ENCODE results near the gene SLC9B2. TPM values are rescaled to one million over a fixed set of nuclear protein-coding genes. Genes with fewer than 3 reads are reported as not detected.
A peak's percentile ranks its signal among the peaks of the same experiment; 100 is the strongest.

Gene SLC9B2
- total RNA-seq (2021; fragmentation: NEBNext Ultra II Directional; extraction: Animal tissue kit (Norgen Biotek cat#: 25700)), result 10 to 100 TPM; 15.4 to 22.0 (median 17.5) TPM
- long read RNA-seq, transcript SLC9B2-202 (12 exons, 3,126 nt), result major isoform, 6 of 18 reads
- long read RNA-seq, partial matches to known transcripts, result 8 of 18 reads
- long read RNA-seq, other reads (novel, unspliced or antisense), result 3 of 18 reads

GRCh38 chr4:103076747-103077347 is at the start of gene SLC9B2:
Gene SLC9B2 (minus strand): TSS chr4:103076761. CDS start chr4:103067550, 9,211 bp downstream.
- Mint-ChIP-seq H3K9me3 (no peaks in the 10 kb centered on the region), H3K4me1 (ENCODE audit: low read depth) (peaks cover 44% of the 10 kb centered on the region), H3K36me3 (ENCODE audit: low read depth) (0 out of 2 replicates have a peak, but pooled peaks cover 4% of the 10 kb centered on the region), H3K4me3 (peak within 1 kb of the TSS; percentile 94), H3K27ac (peak within 1 kb of the TSS; percentile 96), H3K27me3 (ENCODE audit: insufficient read depth) (no peaks in the 10 kb centered on the region)
- TF ChIP-seq, protein P1, sequence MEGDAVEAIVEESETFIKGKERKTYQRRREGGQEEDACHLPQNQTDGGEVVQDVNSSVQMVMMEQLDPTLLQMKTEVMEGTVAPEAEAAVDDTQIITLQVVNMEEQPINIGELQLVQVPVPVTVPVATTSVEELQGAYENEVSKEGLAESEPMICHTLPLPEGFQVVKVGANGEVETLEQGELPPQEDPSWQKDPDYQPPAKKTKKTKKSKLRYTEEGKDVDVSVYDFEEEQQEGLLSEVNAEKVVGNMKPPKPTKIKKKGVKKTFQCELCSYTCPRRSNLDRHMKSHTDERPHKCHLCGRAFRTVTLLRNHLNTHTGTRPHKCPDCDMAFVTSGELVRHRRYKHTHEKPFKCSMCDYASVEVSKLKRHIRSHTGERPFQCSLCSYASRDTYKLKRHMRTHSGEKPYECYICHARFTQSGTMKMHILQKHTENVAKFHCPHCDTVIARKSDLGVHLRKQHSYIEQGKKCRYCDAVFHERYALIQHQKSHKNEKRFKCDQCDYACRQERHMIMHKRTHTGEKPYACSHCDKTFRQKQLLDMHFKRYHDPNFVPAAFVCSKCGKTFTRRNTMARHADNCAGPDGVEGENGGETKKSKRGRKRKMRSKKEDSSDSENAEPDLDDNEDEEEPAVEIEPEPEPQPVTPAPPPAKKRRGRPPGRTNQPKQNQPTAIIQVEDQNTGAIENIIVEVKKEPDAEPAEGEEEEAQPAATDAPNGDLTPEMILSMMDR (IDR thresholded peaks at IDR 0.05), result no peak
- DNase-seq, result no peak

DNA sequence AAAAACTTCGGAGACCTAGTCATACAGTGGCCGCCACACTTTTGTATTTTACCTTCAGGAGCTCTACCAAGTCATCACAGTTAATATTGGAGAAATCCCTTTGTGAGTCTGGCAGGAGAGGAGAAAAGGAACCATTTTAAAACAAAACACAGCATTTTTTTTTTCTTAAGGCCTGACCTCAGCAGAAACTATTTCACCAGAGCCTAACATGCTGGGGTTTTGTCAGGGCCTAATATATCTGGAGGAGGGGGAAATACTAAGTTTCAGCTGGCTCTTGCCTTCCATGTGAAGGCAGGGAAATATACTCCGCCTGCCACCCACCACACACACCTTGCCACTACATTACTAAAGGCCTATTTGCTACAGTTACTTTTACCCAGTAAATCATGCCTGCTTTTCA is 49.6 kb upstream of the SLC9B2 start:
- no peaks in the 10 kb centered on the region for H3K27me3 Mint-ChIP-seq (ENCODE audit: insufficient read depth)
- peaks cover 18% of the 10 kb centered on the region for H3K9me3 Mint-ChIP-seq
- TF ChIP-seq, protein P1 (IDR thresholded peaks at IDR 0.05), result no peak
- no peak for DNase-seq
- peaks cover 56% of the 10 kb centered on the region for H3K36me3 Mint-ChIP-seq (ENCODE audit: low read depth)
- H3K4me3 Mint-ChIP-seq, result no peak overlapping the region
- no peaks in the 10 kb centered on the region for H3K4me1 Mint-ChIP-seq (ENCODE audit: low read depth)
- H3K27ac Mint-ChIP-seq, result no peak overlapping the region

- TF ChIP-seq, protein P1 (IDR thresholded peaks at IDR 0.05), result no peak
- DNase-seq, result no peak
- Mint-ChIP-seq H3K27ac (no peak overlapping the region), H3K27me3 (ENCODE audit: insufficient read depth) (no peaks in the 10 kb centered on the region), H3K4me3 (no peak overlapping the region), H3K9me3 (peaks cover 8% of the 10 kb centered on the region), H3K36me3 (ENCODE audit: low read depth) (peaks cover 28% of the 10 kb centered on the region), H3K4me1 (ENCODE audit: low read depth) (peaks cover 13% of the 10 kb centered on the region)
These were observed 46.6 kb upstream of the SLC9B2 start for GRCh38 chr4:103123114-103123513.

DNA sequence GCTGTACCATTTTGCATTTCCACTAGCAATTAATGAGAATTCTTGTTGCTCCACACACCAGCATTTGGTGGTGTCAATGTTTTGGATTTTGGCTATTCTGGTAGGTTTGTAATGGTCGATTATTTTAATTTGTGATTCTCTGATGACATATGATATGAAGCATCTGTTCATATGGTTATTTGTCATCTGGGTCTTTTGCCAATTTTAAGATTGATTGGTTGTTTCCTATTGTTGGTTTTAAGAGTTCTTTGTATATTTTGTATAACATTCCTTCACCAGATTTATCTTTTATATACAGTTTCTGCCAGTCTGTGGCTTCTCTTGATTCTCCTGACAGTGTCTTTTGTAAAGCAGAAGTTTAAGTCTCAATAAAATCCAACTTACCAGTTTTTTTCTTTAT is 41.6 kb upstream of the SLC9B2 start:
- TF ChIP-seq, protein P1 (IDR thresholded peaks at IDR 0.05), result no peak
- no peak for DNase-seq
- H3K4me1 Mint-ChIP-seq (ENCODE audit: low read depth), result peaks cover 16% of the 10 kb centered on the region
- peaks cover 5% of the 10 kb centered on the region; the same call in 1 of the 2 replicates for H3K36me3 Mint-ChIP-seq (ENCODE audit: low read depth)
- no peak overlapping the region for H3K4me3 Mint-ChIP-seq
- no peak overlapping the region for H3K27ac Mint-ChIP-seq
- H3K27me3 Mint-ChIP-seq (ENCODE audit: insufficient read depth), result no peaks in the 10 kb centered on the region; the same call in 1 of the 2 replicates
- H3K9me3 Mint-ChIP-seq, result no peaks in the 10 kb centered on the region

DNA sequence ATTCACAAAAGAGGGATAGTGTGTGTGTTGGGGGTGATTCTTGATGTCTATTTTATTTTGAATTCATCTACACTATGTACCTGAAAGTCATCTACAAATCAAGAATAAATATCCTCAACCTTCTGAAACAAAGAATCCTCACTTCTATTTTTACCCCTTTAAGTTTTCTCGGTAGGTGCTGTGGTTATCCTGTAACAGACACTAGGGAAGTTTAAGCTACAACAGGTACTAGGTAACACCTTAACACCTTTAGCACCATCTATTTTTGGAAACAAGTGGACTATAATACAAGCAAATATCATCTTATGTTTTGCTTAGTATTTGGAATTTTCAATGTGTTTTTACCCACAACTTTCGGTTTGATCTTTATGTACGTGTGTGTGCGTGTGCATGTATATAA is 35.0 kb upstream of the SLC9B2 start:
- no peaks in the 10 kb centered on the region for H3K9me3 Mint-ChIP-seq
- TF ChIP-seq, protein P1 (IDR thresholded peaks at IDR 0.05), result no peak

More for the DNA sequence above, 35.0 kb upstream of the SLC9B2 start:
- H3K27me3 Mint-ChIP-seq (ENCODE audit: insufficient read depth), result no peaks in the 10 kb centered on the region; the same call in 1 of the 2 replicates
- H3K36me3 Mint-ChIP-seq (ENCODE audit: low read depth), result peaks cover 18% of the 10 kb centered on the region; the same call in 1 of the 2 replicates
- DNase-seq, result no peak
- peaks cover 11% of the 10 kb centered on the region; the same call in 1 of the 2 replicates for H3K4me1 Mint-ChIP-seq (ENCODE audit: low read depth)
- H3K4me3 Mint-ChIP-seq, result no peak overlapping the region
- H3K27ac Mint-ChIP-seq, result no peak overlapping the region
